ENCODE results near the gene LCN6. TPM values are rescaled to one million over a fixed set of nuclear protein-coding genes. Genes with fewer than 3 reads are reported as not detected.
"Not testable (repeated sequence)": the region's sequence is repeated elsewhere in the genome, so short reads cannot be mapped to it uniquely, and the experiment has no call there.

The LCN6 gene
- total RNA-seq, 1 experiment from 2014 or later, result not detected

- intact Hi-C loops (cut with micrococcal nuclease), result no loop called here
- no peak for DNase-seq (ENCODE audit: unreplicated experiment)
- H3K36me3 Mint-ChIP-seq (ENCODE audit: insufficient read depth, unreplicated experiment), result no peaks in the 10 kb centered on the region
- BruUV-seq (replicated peaks), result no TSS peak
- H3K4me3 Mint-ChIP-seq (ENCODE audit: unreplicated experiment), result no peak overlapping the region
- H3K27ac Mint-ChIP-seq (ENCODE audit: low read depth, unreplicated experiment), result no peak overlapping the region
- no peaks in the 10 kb centered on the region for H3K9me3 Mint-ChIP-seq (ENCODE audit: unreplicated experiment)
- TF ChIP-seq CTCF (IDR thresholded peaks at IDR 0.05; ENCODE audit: unreplicated experiment), result no peak
- H3K4me1 Mint-ChIP-seq (ENCODE audit: insufficient read depth, unreplicated experiment), result no peaks in the 10 kb centered on the region
- ChIA-PET CTCF (interaction anchor here (0.6 kb wide), 1 partner anchor 64 kb away, joined by 3 read pairs; no protein-coding TSS in a partner anchor), POLR2A (interaction anchor here (0.8 kb wide), 2 partner anchors 11 to 14 kb away, joined by 3 read pairs; no protein-coding TSS in a partner anchor)
- no peaks in the 10 kb centered on the region for H3K27me3 Mint-ChIP-seq (ENCODE audit: insufficient read depth, unreplicated experiment)
Measured at GRCh38 chr9:136707849-136708517, 40.3 kb downstream of the LCN6 start.

- POLR2A ChIA-PET, result no interaction called here
- no peak overlapping the region for H3K27ac Mint-ChIP-seq (ENCODE audit: low read depth, unreplicated experiment)
- no peak for TF ChIP-seq CTCF (IDR thresholded peaks at IDR 0.05; ENCODE audit: unreplicated experiment)
- intact Hi-C loops (cut with micrococcal nuclease), result no loop called here
- no TSS peak for BruUV-seq (replicated peaks)
- H3K27me3 Mint-ChIP-seq (ENCODE audit: insufficient read depth, unreplicated experiment), result no peaks in the 10 kb centered on the region
- H3K9me3 Mint-ChIP-seq (ENCODE audit: unreplicated experiment), result no peaks in the 10 kb centered on the region
- H3K4me1 Mint-ChIP-seq (ENCODE audit: insufficient read depth, unreplicated experiment), result no peaks in the 10 kb centered on the region
- no peak overlapping the region for H3K4me3 Mint-ChIP-seq (ENCODE audit: unreplicated experiment)
- DNase-seq (ENCODE audit: unreplicated experiment), result no peak
- H3K36me3 Mint-ChIP-seq (ENCODE audit: insufficient read depth, unreplicated experiment), result no peaks in the 10 kb centered on the region
- CTCF ChIA-PET, result interaction anchor here (0.6 to 1.8 kb wide), 2 partner anchors 13 to 306 kb away, joined by 3 to 6 read pairs; no protein-coding TSS in a partner anchor
Measured at GRCh38 chr9:136707011-136707410, 41.3 kb downstream of the LCN6 start.

GRCh38 chr9:136705564-136705963 lies 42.8 kb downstream of the LCN6 start:
- CTCF ChIA-PET, result interaction anchor here (1.0 to 1.8 kb wide), 2 partner anchors 12 to 71 kb away, joined by 3 to 6 read pairs; no protein-coding TSS in a partner anchor
- no TSS peak for BruUV-seq (replicated peaks)
- DNase-seq (ENCODE audit: unreplicated experiment), result no peak
- TF ChIP-seq CTCF (IDR thresholded peaks at IDR 0.05; ENCODE audit: unreplicated experiment), result no peak
- Mint-ChIP-seq H3K36me3 (ENCODE audit: insufficient read depth, unreplicated experiment) (no peaks in the 10 kb centered on the region), H3K27ac (ENCODE audit: low read depth, unreplicated experiment) (no peak overlapping the region), H3K4me3 (ENCODE audit: unreplicated experiment) (no peak overlapping the region), H3K4me1 (ENCODE audit: insufficient read depth, unreplicated experiment) (no peaks in the 10 kb centered on the region), H3K9me3 (ENCODE audit: unreplicated experiment) (no peaks in the 10 kb centered on the region), H3K27me3 (ENCODE audit: insufficient read depth, unreplicated experiment) (no peaks in the 10 kb centered on the region)
- POLR2A ChIA-PET, result no interaction called here
- intact Hi-C loops (cut with micrococcal nuclease), result no loop called here

GRCh38 chr9:136704741-136705140 lies 43.6 kb downstream of the LCN6 start:
- CTCF ChIA-PET; H3K27ac Mint-ChIP-seq (ENCODE audit: low read depth, unreplicated experiment); H3K36me3 Mint-ChIP-seq (ENCODE audit: insufficient read depth, unreplicated experiment); H3K9me3 Mint-ChIP-seq (ENCODE audit: unreplicated experiment); DNase-seq (ENCODE audit: unreplicated experiment); intact Hi-C loops (cut with micrococcal nuclease); H3K4me3 Mint-ChIP-seq (ENCODE audit: unreplicated experiment); H3K4me1 Mint-ChIP-seq (ENCODE audit: insufficient read depth, unreplicated experiment); H3K27me3 Mint-ChIP-seq (ENCODE audit: insufficient read depth, unreplicated experiment); BruUV-seq (replicated peaks): not testable (repeated sequence)
- POLR2A ChIA-PET, result interaction anchor here (1.2 kb wide), 1 partner anchor 22 kb away, joined by 3 read pairs; no protein-coding TSS in a partner anchor

Measured in MCF 10A (cell line).